ENCODE results near the gene COPS8.

GRCh38 chr2:237096201-237096600, 10.5 kb downstream of the COPS8 start:
- TF ChIP-seq CHD2 (IDR thresholded peaks at IDR 0.05; ENCODE audit: low read length) (no peak), CTCF (IDR thresholded peaks at IDR 0.05; ENCODE audit: control extremely low read depth in 1 of 3, insufficient read depth in 1 of 3, low read depth in 1 of 3, low read length in 3 of 3) (no peak), POLR2AphosphoS5 (IDR thresholded peaks at IDR 0.05; ENCODE audit: low read depth, low read length) (no peak), RFX5 (IDR thresholded peaks at IDR 0.05; ENCODE audit: borderline replicate concordance, low read depth, low read length) (no peak), BCL11A (IDR thresholded peaks at IDR 0.05; ENCODE audit: low read depth in 2 of 2, low read length in 2 of 2) (no peak), NRF1 (IDR thresholded peaks at IDR 0.05; ENCODE audit: low read depth, low read length) (no peak), POU5F1 (IDR thresholded peaks at IDR 0.05; ENCODE audit: low read depth, low read length) (no peak), JUND (IDR thresholded peaks at IDR 0.05; ENCODE audit: low read length) (no peak), YY1 (IDR thresholded peaks at IDR 0.05; ENCODE audit: low read depth, low read length) (no peak), PHF8 (conservative IDR thresholded peaks at IDR 0.05; ENCODE audit: low read depth, low read length) (no peak), POLR2A (IDR thresholded peaks at IDR 0.05; ENCODE audit: control extremely low read depth in 1 of 2, low read depth in 2 of 2, low read length in 2 of 2) (no peak)

All from H1 (cell line).